Measurements from ENCODE around the gene WDR43.
"Not testable (repeated sequence)": the region's sequence is repeated elsewhere in the genome, so short reads cannot be mapped to it uniquely, and the experiment has no call there.

Gene WDR43

DNA sequence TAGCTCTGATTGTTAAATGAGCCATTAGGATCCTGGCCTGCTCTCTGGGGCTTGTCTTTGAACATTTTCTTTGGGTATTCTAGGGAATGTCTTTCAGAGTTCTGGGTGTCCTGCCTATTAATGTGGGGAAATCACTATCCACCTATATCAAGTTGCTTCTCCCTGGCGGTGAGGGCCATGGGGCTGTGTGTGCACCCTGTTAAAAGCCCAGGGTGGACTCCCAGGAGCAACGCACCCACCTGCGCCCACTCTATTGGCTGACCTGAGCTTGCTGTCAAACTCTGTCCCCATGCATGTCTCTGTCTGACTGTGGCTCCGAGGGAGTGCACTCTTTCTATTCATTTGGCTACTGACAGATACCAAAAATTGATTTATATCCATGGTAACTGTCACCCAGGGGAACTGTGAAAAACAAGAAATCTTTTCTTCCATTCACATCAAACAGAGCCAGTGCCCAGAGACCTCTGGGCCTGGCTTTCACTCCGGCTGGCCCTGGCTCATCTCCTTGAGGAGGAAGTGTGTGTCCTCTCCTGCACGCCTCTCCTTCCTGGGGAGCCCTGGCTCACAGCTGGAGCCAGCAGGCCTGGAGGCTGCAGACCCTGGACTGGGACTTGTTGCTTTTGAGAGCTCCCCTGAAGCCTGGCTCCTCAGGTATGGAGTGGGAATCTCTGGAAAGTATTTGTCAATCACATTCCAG is 76.1 kb downstream of the WDR43 start:
- no peak for DNase-seq

DNA sequence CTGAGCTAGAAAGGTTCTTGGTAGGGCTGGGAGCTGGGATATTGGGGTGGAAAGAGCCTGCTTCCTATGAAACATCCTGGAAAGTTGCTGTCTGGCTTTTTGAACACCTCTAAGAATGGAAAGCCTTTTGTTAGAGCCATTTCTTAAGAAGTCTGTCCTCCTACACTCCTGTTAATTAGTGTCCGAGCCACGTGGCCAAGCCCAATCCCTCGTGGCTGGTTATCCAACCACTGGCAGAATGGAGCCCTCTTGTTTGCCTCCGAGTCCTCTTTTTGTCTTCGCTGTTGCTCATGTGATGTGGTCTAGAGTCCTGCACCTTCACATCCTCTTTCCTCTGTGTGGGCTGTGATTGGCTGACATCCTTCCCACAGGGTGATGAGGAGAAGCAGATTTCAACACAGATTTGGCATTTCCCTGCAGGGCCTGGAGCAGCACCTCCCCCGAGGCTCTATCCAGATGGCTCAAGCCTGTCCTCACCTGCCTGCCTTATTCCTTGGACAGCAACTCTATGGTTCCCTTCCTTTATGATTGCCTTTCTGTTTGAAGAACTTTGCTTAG is 78.4 kb downstream of the WDR43 start:
- no peak for DNase-seq

DNA sequence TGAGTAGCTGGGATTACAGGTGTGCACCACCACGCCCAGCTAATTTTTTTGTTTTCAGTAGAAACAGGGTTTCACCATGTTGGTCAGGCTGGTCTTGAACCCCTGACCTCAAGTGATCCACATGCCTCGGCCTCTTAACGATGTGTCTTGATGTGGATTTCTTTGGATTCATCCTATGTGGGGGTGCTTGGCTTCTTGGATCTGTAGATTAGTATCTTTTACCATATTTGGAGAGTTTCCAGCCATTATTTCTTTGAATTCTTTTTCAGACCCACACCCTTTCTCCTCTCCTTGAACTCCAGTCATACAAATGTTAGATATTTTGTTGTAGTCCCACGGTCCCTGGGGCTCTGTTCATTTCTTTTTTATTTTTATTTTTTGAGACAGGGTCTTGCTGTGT is 79.8 kb downstream of the WDR43 start:
- no peak for DNase-seq

DNA sequence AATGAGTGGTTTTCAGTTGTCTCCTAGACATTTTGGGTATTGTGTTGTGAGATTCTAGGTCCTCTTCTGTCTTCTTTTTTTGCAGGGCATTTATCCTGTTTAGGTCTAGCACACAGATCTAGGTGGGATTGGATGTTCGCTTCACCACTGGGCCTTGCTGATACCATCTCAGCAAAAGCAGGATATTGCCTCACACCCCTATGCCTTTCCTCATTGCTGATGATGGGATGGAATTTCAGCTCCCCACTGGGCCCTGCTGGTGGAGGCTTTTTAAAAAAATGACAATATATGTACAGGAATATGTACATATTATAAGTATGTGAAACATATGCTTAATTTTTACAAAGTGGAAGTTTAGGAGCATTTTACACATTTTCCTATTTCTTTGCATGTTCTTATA is 81.2 kb downstream of the WDR43 start:
- DNase-seq = no peak

DNA sequence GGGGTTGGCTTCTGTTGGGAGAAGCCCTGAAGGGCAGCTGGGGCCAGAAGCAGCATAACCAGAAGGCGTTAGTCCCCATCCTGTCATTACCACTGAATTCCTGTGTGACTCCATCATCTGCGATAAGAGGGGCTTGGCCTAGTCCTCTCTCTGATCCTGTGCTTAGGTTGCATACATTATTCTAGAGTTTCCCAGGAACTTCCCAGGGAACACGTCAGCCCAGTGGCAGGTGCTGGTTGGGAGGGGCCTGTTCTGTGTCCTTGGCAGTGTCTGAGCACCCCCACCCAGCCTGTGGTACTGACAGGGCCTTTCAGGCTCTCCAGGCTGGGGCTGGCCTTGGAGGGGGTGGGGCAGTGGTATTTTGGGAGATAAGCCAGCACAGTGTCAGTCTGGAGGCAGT is 82.1 kb downstream of the WDR43 start:
- DNase-seq = peak; percentile 39

DNA sequence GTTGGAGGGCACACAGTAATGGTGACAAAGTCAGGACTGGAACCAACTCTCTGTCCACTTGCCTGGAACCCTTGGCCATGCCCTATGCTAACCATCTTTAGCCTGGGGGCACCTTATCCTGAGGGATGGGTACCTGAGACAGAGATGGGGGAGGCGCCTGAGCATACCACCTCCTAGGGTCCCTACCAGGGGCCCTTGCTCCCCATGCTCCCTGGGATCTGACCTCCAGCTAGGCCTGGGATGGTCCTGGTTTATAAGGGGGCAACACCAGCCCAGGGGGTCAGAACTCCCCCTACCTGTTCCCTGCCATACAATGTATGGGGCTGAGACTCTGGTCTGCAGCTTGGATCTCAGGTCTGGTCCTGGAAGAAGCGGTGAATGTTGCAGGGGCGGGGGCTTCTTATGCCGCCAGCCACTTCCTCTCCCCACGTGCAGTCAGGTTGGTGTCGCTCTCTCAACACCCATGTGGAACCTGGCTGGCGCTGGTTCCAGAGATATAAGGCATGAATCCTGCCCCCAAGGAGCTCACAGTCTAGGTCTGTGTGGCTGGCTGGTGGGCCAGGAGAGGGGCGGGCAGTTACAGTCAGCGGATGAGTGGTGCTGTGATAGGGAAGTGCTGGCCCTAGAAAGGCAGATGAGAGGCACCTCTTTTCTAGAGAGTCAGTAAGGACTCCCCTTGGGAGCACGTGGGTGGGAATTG is 82.9 kb downstream of the WDR43 start:
- DNase-seq = no peak

DNA sequence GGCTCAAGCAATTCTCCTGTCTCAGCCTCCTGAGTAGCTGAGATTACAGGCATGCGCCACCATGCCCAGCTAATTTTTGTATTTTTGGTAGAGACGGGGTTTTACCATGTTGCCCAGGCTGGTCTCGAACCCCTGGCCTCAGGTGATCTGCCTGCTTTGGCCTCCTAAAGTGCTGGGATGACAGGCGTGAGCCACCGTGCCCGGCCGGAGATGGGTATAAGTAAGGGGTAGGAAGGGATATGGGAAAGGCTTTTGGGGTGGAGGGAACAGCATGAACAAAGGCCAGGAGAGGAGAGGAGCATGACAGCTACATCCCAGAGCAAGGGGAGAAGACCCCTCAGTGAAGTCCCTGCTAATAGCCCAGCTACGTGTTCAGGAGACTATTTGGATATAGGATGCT is 83.5 kb downstream of the WDR43 start:
- DNase-seq = not testable (repeated sequence)

DNA sequence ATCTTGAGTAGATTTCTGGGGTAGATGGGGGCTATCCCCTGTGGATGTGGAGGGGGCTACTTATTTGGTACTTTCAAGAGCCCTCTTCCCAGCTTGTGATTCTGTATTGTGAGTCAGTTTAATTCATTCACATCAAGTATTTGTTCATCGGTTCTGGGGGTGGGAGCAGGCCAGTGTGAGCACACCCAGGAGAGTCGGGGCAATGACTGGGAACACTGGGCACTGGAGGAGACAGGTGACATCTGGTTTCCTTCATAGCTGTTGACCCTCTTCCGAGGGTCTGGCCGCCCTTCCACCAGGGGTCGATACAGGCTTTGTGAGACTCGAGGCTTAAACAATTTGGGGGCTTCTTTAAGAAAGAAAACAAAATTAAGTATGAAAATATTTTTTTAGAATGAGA is 84.1 kb downstream of the WDR43 start:
- DNase-seq = no peak

DNA sequence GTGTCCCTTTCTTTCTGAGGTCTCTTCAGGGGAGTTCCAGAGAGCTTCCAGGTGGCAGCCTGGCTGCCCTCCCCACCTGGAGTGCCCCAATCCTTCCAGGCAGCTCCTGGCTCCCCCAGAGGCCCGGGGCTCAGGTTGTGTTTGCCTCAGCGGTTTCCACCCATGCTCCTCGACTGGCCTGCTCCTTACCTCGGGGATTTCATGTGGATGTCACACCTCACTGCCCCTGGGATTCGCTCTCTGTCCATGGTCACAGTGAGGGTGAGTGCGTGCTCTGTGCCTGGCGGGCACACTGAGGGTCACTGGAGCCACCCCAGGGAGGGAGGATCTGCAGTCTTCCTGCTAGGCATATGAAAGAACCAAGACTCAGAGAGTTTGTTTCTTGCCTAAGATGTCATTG is 84.6 kb downstream of the WDR43 start:
- no peak for DNase-seq

DNA sequence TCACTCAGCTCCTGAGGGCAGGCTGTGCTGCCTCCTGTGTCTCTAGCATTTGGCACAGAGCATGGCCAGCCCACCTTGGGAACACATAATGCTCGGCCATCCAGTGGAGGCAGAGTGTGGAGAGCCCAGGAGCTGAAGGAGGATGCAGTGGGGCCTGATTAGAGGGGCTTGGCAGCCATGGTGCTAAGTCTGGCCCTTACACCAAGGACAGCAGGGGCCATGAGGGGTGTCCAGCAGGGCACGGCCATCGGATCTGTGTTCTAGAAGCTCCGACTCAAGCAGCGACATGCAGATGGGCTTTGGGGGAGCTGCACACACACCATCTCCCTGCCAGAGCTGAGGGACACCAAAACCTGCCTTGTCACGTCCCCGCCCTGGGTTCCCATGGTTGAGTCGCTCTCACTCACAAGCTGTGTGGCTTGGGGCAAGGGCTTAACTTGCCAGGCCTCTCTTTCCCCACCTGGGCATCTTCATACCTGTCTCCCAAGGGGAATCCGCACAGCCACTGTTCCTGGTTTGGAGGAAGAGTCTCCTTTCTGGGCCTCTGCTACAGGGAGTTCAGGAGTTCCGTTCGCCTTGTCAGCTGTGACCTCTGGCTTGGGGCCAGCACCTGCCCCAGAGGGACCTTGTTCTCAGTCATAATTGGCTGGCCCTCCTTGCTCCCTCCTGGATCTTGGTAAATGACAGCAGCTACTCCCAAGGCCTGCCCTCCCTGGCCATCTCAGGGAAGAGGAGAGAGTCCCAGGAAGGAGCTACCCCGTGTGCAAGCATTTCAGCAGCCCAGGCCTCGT is 85.3 kb downstream of the WDR43 start:
- no peak for DNase-seq

DNA sequence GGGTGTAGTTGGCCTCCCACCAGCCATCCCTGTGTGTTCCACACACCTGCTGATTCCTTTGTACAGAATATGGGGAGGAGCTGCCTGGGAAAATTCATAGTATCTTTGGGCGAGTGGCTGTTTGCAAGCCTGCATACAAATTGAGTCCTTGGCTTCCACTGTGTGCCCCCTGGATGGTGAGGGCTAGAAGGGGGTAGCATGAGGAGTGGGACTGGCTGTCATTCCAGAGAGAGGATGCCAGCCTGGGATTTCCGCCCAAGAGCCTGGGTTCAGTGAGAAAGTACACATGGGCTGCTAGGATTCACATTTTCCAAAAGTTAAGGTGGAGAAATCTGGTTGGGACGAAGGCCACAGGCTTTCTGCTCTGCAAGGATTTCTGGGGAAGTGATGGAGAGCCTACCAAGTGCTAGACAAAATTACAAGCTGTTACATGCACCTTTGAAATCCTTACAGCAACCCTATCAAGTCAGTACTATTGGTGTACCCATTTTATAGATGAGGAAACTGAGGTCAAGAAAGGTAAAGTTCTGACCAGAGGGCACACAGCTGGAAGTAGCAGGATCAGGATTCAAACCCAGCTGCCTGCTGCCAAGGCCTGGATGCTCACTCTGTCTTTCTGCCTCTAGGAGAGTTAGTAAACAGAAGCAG is 86.0 kb downstream of the WDR43 start:
- DNase-seq = no peak

DNA sequence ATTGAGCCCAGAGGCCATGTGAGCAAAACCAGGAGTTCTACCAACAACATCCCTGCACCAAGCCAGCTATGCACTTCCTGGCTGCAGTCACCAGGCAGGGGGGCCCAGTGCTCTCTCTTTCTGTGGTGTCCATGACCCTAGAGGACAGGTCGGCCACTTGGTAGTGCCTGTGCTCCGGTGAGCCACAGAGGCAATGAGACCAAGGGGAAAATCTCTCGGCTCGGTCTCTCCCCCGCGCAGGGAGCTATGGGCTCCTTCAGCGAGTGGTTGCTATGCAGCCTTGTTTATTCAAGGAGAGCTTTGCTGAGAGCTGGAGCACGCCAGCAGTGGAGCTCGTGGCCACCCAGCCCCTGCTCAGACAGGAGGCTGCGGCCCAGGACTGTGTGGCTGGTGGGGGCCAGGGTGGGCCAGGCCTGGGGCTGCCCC is 86.6 kb downstream of the WDR43 start, which contains the start of gene TOGARAM2:
Gene TOGARAM2 (plus strand): TSS at position 283 of the 426 bp plus-strand sequence. CDS start 13,537 bp downstream, outside the sequence.
- no peak for DNase-seq

DNA sequence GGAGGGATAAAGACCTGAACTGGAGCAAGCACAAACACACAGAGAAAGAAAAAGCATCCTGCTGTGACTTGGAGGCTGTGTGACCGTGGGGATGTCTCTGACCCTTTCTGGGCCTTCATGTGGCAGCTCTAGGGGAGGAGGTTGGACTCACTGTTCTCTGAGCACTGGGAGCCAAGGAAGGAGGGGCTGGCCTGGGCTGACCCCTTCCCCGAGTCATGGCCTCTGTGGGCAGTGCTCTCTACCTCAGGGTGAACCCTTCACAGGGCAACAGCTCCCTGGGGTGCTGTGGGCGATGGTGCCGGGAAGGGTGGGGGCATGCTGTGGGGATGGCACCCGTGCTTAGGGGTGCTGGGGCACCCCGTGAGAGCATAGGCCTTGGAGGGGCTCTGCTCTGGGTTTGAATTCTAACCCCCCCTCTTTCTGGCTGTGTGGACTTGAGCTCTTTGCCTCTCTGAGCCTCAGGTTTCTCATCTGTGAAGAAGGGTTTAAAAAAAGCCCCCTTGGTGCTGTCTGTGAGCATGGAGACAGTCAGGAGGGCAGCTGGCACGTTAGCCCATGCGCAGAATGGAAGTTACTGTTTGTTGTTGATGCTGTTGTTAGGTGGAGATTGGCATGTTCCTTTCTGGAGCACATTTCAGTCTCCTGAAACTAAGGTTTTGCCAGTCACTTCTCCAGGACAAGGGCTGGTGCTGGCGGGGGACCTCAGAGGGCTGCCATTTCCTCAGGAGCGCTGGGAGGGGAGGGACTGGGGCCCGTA is 87.3 kb downstream of the WDR43 start:
- no peak for DNase-seq

DNA sequence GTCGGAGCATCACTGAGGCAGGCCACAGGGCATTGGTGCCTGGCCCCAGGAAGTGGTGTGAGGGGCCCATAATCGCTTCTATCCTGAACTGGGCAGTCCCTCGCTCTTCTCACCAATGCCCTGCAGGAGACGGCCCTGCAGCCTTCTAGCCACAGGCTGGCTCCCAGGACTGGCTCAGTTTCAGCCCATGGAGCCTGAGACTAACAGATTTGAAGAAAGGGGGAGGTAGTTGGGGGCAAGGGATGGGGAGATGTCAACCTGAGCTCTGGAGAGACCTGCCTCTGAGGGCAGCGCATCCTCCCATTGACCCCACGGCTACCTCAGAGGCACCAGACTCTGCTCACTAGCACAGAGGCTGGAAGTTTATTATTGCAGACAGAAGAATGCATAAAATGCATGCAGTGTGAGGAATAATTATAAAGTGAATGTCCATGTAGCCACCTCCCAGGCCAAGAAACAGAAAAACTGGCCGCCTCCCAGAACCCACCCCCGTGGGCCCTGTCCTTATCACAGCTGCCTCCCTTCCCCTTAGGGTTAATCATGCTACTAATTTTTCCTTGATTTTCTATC is 88.0 kb downstream of the WDR43 start:
- DNase-seq = no peak

DNA sequence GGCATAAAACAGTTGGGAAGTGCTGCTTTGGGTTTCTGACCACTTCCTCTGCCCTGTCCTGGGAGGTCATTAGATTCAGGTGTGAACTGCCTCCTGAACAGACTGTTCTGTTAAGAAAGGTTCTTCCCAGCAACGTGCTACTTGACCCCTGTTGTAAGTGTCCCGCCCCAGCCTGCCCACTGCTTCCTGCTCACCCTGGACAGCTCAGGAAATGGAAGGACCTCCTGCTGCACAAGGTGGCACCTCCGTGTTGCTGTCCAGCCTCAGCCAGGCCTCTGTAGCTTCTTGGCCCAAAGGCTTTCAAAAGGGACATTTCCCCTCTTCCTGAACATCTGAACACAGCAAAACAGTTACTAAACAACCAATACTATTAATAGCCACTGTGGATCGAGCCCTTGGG is 92.0 kb downstream of the WDR43 start:
- DNase-seq = no peak

DNA sequence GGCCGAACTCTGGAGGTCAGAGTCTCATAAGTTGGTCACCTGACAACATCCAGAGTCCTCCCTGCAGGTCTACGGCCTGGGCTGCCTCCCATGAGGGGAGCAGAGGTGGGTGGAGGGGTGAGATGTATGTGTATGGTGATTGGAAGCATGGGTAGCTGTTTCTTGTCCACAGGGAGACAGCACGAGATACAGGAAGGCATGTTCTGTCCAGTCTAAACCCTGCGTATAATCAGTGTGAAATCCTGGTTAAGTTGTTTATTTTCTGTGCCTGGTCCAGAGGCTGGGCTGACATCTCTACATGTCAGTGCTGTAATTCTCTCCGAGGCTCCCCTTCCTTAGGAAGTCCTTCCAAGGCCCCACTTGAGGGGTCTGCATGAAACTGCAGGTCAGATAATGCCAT is 95.5 kb downstream of the WDR43 start:
- no peak for DNase-seq

DNA sequence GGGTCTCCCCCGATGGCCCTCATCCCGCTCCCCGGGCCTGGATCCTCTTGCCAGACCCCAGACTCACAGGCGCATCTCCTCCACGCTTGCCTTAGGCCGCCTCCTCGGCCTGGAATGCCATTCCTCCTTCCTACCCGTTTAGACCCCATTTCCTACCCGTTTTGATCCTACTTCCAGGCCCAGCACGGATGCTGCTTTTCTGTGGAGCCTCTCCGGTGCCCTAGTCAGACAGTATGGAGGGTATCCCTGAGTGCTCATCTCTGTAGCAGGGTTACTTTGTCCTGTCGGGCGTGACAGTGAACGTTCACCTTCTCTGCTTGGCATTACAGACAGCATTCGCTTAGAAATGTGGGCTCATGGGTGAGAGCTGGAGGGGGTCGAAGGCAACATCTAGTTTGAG is 96.0 kb downstream of the WDR43 start:
- no peak for DNase-seq

DNA sequence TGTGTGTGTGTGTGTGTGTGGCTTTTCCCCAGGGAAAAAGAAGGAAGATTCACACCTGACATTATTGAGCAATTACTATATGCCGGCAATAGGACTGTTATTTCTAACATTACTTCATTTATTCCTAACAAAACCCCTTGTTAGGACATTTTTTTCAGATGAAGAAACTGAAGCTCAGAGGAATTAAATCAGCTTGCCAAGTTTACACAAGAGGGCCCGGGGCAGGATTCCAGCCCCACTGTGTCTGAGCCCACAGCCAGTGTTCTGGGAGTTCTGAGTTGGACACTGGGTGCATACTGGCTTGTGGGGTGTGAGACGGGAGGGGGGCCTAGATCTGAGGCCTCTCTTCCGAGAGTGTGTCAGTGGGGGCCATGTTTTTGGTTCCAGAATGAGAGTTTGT is 96.6 kb downstream of the WDR43 start:
- peak; percentile 31 for DNase-seq

DNA sequence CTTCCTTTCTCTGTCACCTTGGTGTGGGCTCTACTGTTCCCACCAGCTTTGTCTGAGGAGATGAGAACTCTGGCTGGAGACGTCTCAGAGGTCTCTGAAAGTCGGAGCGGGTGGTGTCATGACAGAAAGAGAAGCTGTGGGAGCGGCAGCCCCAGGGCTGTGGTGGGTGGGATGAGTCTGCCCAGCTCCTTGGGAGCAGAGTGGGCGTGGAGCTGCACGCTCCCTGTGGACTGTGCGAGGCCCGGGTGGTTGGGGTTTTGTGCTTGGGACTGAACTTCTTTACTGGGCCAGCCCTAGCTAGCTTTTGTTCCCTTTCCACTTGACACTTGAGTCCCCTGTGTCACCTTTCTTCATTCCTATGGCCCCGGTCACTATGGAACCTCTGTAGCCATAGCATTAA is 97.0 kb downstream of the WDR43 start:
- no peak for DNase-seq

DNA sequence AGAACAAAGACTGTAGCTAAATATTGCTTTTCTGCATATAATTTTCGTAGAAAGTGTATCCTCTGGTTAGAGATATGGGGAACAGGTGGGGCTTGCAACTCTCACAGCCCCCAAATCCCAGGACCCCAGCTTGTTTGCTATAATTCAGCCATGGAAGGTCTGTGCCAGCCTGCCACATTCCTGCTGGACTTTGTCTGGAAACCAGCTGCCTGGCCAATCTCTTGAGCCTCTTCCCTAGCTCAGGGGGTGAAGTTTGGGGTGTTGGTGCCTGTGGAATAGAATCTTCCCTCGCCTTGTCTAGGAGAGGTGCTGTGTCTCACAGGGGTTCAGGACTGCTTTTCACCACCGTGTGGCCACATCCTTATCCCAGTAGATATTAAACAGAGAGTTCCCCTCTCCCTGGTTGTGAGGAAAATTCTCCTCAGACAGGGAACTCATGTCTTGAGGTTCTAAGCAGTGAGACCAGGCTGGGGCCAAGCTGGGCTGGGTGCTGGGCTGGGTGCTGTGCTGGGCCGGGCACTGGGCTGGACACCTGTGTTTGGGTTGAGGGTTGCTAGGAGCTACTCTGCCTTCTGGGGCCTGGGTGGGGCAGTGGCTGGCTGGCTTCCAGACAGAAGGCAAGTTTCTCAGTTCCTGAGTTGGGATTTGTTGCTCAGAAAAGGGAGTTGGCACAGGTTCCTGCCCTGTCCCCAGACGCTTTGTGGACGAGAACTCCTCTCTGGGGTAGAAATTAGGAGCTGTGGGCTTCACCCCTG is 98.9 kb downstream of the WDR43 start:
- no peak for DNase-seq

DNA sequence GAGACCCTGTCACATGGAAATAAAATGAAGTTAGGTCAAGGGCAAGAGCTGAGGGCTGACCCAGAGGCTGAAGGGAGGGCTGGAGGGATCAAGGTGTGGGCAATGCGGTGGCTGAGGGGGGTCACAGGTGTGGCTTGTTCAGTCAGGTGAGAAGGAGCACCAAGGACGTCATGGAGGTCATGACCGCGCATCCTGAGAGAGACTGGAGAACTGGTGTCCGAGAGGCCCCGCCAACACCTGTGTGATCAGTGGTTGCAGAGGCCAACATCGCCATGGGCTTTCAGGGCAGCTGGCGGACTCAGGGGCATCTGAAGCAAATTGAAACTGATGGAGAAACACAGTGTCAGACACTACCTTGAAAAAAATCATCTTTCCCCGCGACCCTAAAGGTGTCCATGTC is 99.6 kb downstream of the WDR43 start:
- DNase-seq = no peak

Measured in fibroblast of skin of scalp (primary cell).